HG02678 (cell line): Measurements from ENCODE around the gene SEC63.
"Not testable (repeated sequence)": the region's sequence is repeated elsewhere in the genome, so short reads cannot be mapped to it uniquely, and the experiment has no call there.

Experiments used
- ATAC-seq: cut with Tn5 transposase; IDR thresholded peaks from one replicate; pipeline ENCODE4 v1.9.1; 2021; ENCODE audit warnings: mild to moderate bottlenecking, moderate library complexity; ENCODE audit not compliant: unreplicated experiment

SEC63 gene

GRCh38 chr6:107867302-107867615 lies 90.7 kb downstream of the SEC63 start:
- ATAC-seq: no peak

- ATAC-seq: no peak
Observed at GRCh38 chr6:107866606-107867301, 91.3 kb downstream of the SEC63 start.

DNA sequence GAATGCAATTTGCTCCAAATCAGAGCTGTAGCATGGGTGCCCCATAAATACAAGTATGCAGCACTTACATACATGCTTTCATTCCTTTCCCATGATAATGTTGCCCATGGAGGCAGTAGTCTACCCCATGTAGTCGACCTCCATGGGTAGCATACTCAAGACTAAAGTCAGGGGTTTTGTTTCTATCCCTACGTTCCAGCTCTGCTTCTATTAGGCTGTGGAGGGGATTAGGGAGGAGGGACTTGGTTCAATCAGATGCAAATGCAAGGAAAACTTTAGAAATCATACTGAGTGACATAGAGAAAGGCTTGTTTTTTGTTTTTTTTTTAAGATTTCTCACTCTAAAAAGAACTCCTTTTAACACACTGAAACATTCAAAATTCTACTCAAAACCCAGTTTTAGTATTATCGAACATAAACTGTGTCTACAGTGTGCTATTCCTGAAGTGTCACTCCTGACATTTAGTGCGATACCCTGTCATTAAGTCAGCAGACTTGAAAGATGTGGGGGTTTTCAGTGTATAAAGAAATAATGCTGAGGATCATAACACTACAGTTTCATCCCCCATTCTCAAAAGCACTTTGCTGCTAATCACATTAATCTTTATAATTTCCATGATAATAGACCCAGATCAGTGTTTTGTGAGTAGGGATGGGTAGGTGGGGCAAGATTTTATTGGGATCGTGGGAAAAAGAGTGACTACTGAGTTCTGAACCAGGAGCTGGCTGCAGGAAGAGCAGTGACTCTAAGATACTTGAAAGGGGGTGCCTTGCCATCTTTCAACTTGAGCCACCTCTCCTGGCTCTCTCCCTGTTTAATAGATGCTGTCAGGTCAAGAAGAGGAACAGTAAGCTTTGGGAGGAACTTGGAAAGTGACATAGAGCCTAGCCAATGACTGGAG lies 93.5 kb downstream of the SEC63 start:
- no peak for ATAC-seq

DNA sequence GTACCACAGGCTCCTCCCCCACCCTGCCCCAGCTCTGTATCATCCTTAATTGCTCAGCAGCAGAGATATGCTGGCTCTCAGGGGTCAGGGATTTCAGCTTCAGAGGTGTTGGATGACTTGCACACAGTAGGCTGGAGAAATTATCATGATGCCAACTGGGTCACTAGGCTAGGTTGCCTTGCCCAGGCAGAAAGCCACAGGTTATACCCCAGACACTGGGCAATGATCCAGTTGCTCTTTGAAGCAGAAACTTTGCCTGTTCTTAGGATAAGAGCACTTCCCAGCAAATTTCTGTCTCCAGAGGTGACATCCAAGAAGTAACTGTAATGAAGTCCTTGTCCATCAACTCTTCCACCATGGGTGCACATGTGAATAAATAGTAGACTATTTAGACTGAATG lies 95.6 kb downstream of the SEC63 start:
- no peak for ATAC-seq

DNA sequence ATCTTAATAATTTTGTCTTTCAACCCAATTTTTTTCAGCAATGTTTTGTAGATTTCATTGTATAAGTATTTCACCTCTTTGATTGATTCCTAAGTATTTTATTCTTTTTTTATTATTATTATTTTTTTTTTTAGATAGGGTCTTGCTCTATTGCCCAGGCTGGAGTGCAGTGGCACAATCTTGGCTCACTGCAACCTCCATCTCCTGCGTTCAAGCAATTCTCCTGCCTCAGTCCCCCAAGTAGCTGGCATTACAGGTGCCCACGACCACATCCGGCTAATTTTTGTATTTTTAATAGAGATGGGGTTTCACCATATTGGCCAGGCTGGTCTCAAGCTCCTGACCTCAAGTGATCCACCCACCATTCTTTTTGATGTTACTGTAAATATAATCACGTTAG lies 97.0 kb downstream of the SEC63 start:
- ATAC-seq: not testable (repeated sequence)

DNA sequence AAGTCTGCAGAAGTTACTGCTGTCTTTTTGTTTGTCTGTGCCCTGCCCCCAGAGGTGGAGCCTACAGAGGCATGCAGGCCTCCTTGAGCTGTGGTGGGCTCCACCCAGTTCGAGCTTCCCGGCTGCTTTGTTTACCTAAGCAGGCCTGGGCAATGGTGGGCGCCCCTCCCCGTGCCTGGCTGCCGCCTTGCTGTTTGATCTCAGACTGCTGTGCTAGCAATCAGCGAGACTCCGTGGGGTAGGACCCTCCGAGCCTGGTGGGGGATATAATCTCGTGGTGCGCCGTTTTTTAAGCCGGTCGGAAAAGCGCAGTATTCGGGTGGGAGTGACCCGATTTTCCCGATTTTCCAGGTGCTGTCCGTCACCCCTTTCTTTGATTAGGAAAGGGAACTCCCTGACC lies 97.9 kb downstream of the SEC63 start:
- not testable (repeated sequence) for ATAC-seq

DNA sequence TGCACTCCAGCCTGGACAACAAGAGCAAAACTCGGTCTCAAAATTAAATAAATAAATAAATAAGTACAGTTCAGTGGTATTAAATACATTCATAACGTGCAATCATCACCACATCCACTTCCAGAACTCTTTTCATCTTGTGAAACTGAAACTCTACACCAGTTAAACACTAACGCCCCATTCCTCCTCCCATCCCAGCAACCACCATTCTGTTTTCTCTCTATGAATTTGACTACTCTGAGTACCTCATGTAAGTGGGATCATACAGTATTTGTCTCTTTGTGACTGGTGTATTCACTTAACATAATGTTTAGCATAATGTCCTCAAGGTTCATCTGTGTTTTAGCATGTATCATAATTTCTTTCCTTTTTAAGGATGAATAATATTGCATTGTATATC lies 104.8 kb downstream of the SEC63 start:
- no peak for ATAC-seq

- ATAC-seq: no peak
Observed at GRCh38 chr6:107849325-107849724, 108.7 kb downstream of the SEC63 start.

- peak; percentile 76 for ATAC-seq
Observed at GRCh38 chr6:107847844-107848802, 109.9 kb downstream of the SEC63 start.

GRCh38 chr6:107846262-107846795 lies 111.7 kb downstream of the SEC63 start:
- no peak for ATAC-seq

GRCh38 chr6:107845777-107846176 lies 112.2 kb downstream of the SEC63 start:
- ATAC-seq: no peak

- no peak for ATAC-seq
Observed at GRCh38 chr6:107843400-107843799, 114.6 kb downstream of the SEC63 start.

GRCh38 chr6:107841275-107841670 lies 116.7 kb downstream of the SEC63 start:
- no peak for ATAC-seq

GRCh38 chr6:107840636-107841274 lies 117.3 kb downstream of the SEC63 start:
- ATAC-seq: no peak

DNA sequence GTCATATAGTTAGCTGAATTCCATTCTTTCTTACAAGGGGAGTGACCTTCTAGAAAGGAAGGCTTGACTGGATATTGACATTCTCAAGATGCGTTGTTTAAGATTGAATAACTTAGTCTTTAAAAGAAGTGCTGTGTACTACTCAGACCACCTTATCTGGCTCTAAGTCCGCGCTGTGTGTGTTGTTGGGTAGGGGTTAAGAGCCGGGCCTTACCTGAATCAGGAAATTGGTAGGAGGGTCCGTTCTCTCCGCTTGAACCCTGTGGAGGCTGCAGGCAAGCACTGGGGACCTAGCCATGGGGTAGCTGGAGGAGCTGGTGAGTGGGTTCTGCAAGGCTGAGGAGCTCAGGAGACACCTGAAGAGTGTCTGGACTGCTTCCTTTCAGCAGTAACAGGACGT lies 124.9 kb downstream of the SEC63 start:
- no peak for ATAC-seq

- ATAC-seq: no peak
Observed at GRCh38 chr6:107832151-107833056, 125.6 kb downstream of the SEC63 start.

- ATAC-seq: no peak
Observed at GRCh38 chr6:107830060-107830459, 127.9 kb downstream of the SEC63 start.

DNA sequence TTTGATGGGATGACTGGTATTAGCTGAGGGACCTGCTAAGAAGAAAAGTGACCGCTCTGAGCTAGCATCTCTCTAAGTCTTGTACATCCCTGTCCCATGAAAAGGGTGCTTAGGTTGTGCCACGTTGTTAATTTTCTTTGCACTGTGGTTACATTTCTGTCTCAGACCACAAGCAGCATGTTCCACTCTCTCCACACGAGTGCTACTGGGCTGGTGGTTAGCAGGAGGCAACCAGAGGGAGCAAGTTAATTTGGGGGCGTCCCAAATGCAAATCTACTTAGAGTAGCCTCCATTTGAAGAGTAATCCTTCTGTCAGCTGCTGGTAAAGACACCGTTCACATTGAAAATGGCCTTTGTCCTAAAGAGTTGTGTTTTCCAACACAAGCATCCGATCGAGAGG lies 130.5 kb downstream of the SEC63 start:
- no peak for ATAC-seq

GRCh38 chr6:107823047-107823557 lies 134.9 kb downstream of the SEC63 start:
- no peak for ATAC-seq
